Neural cell (in vitro differentiated cells): ENCODE measurements around the gene PCYT1A. TPM values are rescaled to one million over a fixed set of nuclear protein-coding genes. Genes with fewer than 3 reads are reported as not detected.

ENCODE experiments used
- H2AFZ ChIP-seq: fragments of 200-600, 300-800 bp; sonication (generic), shearing (Covaris generic); 2 replicates; pipeline ENCODE4 v1.6.0; 2014; ENCODE audit warnings: low read depth, mild to moderate bottlenecking, antibody characterized with exemption, low read length, moderate library complexity
- H3F3A ChIP-seq: fragments of 200-600 bp; shearing (Covaris generic); 2 replicates; pipeline ENCODE4 v1.6.1; 2016; ENCODE audit warnings: mild to moderate bottlenecking, moderate library complexity, mixed read lengths, antibody characterized with exemption, low read length; ENCODE audit not compliant: insufficient read depth, poor library complexity, severe bottlenecking
- H3K27ac ChIP-seq: fragments of 200-600, 300-800 bp; sonication (generic), shearing (Covaris generic); 2 replicates; pipeline ENCODE4 v1.5.1; 2014; ENCODE audit warnings: mild to moderate bottlenecking, low read length, moderate library complexity
- H3K27me3 ChIP-seq: fragments of 300-800, 200-600 bp; sonication (generic), shearing (Covaris generic); 2 replicates; pipeline ENCODE4 v1.6.0; 2014; ENCODE audit warnings: mild to moderate bottlenecking, low read depth, low read length, moderate library complexity; ENCODE audit not compliant: insufficient read depth
- H3K36me3 ChIP-seq: fragments of 300-800, 200-600 bp; sonication (generic), shearing (Covaris generic); 2 replicates; pipeline ENCODE4 v1.5.1; 2014; ENCODE audit warnings: mild to moderate bottlenecking, antibody characterized with exemption, low read length, moderate library complexity; ENCODE audit not compliant: insufficient read depth
- H3K4me2 ChIP-seq: fragments of 300-800, 200-600 bp; sonication (generic), shearing (Covaris generic); 2 replicates; pipeline ENCODE4 v1.6.0; 2014; ENCODE audit warnings: mild to moderate bottlenecking, low read length
- H3K4me3 ChIP-seq: fragments of 300-800, 200-600 bp; sonication (generic), shearing (Covaris generic); 2 replicates; pipeline ENCODE4 v1.5.1; 2014; ENCODE audit warnings: mild to moderate bottlenecking, low read length, moderate library complexity
- H3K79me2 ChIP-seq: fragments of 200-600 bp; shearing (Covaris generic); replicated peaks from 2 replicates; pipeline ENCODE4 v1.6.0; 2014; ENCODE audit warnings: mild to moderate bottlenecking, low read length, moderate library complexity; ENCODE audit not compliant: insufficient read depth
- H3K9ac ChIP-seq: fragments of 300-800, 200-600 bp; sonication (generic), shearing (Covaris generic); 2 replicates; pipeline ENCODE4 v1.6.1; 2016; ENCODE audit warnings: mild to moderate bottlenecking, low read length, mixed read lengths
- H3K9me2 ChIP-seq: fragments of 200-600 bp; shearing (Covaris generic); 2 replicates; pipeline ENCODE4 v1.6.1; 2016; ENCODE audit warnings: mild to moderate bottlenecking, low read length, mixed read lengths; ENCODE audit not compliant: insufficient read depth
- H3K9me3 ChIP-seq: fragments of 200-600, 300-800 bp; sonication (generic), shearing (Covaris generic); 2 replicates; pipeline ENCODE4 v1.6.1; 2016; ENCODE audit warnings: mild to moderate bottlenecking, mixed run types, low read length, moderate library complexity, mixed read lengths
- H4K20me1 ChIP-seq: fragments of 200-600 bp; shearing (Covaris generic); 2 replicates; pipeline ENCODE4 v1.6.1; 2016; ENCODE audit warnings: mild to moderate bottlenecking, mixed run types; ENCODE audit not compliant: insufficient read depth
- CTCF ChIP-seq: fragments of 450-650 bp; IDR thresholded peaks from 2 replicates; pipeline ENCODE4 v1.5.1; 2014; ENCODE audit warnings: antibody characterized with exemption, mild to moderate bottlenecking, moderate library complexity; ENCODE audit not compliant: poor library complexity, severe bottlenecking
- EP300 ChIP-seq: fragments of 450-650 bp; conservative IDR thresholded peaks from 2 replicates; pipeline ENCODE4 v1.6.1; 2014; ENCODE audit warnings: antibody characterized with exemption, mild to moderate bottlenecking, moderate library complexity; ENCODE audit not compliant: poor library complexity, severe bottlenecking
- EZH2 ChIP-seq: fragments of 200-600, 300-800 bp; shearing (Covaris generic), sonication (generic); IDR thresholded peaks from 2 replicates; pipeline ENCODE4 v1.6.1; 2014; ENCODE audit warnings: antibody characterized with exemption, low read length, borderline replicate concordance, mild to moderate bottlenecking; ENCODE audit not compliant: insufficient read depth, poor library complexity, severe bottlenecking
- MXI1 ChIP-seq: fragments of 450-650 bp; conservative IDR thresholded peaks from 2 replicates; pipeline ENCODE4 v1.6.1; 2014; ENCODE audit warnings: antibody characterized with exemption, mild to moderate bottlenecking; ENCODE audit not compliant: poor library complexity, severe bottlenecking
- POLR2AphosphoS5 ChIP-seq: IDR thresholded peaks from 2 replicates; pipeline ENCODE4 v1.6.1; 2012
- RAD21 ChIP-seq: fragments of 450-650 bp; conservative IDR thresholded peaks from 2 replicates; pipeline ENCODE4 v1.6.1; 2014; ENCODE audit warnings: antibody characterized with exemption, mild to moderate bottlenecking, moderate library complexity
- SMC3 ChIP-seq: fragments of 450-650 bp; conservative IDR thresholded peaks from 2 replicates; pipeline ENCODE4 v1.6.1; 2014; ENCODE audit warnings: antibody characterized with exemption, mild to moderate bottlenecking, moderate library complexity; ENCODE audit not compliant: poor library complexity
- TAF1 ChIP-seq: IDR thresholded peaks from 2 replicates; pipeline ENCODE4 v1.6.1; 2012; ENCODE audit warnings: low read depth
- polyA plus RNA-seq: library from polyadenylated mRNA; depleted of rRNA; stranded (reverse); fragments of >200 nt; gene quantifications from 2 replicates; pipeline ENCODE4 v1.2.3, GENCODE V29; 2014
- TF ChIP-seq, protein P1 (sequence below): IDR thresholded peaks from 2 replicates; pipeline ENCODE4 v1.6.1; 2012; ENCODE audit warnings: borderline replicate concordance

Gene PCYT1A
- polyA plus RNA-seq, 1 donor from 2014 or later: 21.7 TPM

- H3K79me2 ChIP-seq: peaks cover 10% of the 10 kb centered on the region
- H3K9ac ChIP-seq: no peak overlapping the region
- H3K27ac ChIP-seq: no peak overlapping the region
- no peak overlapping the region for H3K4me2 ChIP-seq
- no peaks in the 10 kb centered on the region for H3K36me3 ChIP-seq
- no peak overlapping the region for H2AFZ ChIP-seq
- no peaks in the 10 kb centered on the region for H3K9me3 ChIP-seq
- H3F3A ChIP-seq: no peaks in the 10 kb centered on the region
- no peak for TF ChIP-seq EZH2
- TF ChIP-seq, protein P1, sequence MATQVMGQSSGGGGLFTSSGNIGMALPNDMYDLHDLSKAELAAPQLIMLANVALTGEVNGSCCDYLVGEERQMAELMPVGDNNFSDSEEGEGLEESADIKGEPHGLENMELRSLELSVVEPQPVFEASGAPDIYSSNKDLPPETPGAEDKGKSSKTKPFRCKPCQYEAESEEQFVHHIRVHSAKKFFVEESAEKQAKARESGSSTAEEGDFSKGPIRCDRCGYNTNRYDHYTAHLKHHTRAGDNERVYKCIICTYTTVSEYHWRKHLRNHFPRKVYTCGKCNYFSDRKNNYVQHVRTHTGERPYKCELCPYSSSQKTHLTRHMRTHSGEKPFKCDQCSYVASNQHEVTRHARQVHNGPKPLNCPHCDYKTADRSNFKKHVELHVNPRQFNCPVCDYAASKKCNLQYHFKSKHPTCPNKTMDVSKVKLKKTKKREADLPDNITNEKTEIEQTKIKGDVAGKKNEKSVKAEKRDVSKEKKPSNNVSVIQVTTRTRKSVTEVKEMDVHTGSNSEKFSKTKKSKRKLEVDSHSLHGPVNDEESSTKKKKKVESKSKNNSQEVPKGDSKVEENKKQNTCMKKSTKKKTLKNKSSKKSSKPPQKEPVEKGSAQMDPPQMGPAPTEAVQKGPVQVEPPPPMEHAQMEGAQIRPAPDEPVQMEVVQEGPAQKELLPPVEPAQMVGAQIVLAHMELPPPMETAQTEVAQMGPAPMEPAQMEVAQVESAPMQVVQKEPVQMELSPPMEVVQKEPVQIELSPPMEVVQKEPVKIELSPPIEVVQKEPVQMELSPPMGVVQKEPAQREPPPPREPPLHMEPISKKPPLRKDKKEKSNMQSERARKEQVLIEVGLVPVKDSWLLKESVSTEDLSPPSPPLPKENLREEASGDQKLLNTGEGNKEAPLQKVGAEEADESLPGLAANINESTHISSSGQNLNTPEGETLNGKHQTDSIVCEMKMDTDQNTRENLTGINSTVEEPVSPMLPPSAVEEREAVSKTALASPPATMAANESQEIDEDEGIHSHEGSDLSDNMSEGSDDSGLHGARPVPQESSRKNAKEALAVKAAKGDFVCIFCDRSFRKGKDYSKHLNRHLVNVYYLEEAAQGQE: no peak
- TF ChIP-seq MXI1: no peak
- no peak for TF ChIP-seq EP300
- TF ChIP-seq RAD21: no peak
- no peak for TF ChIP-seq SMC3
- TF ChIP-seq CTCF: no peak
- TF ChIP-seq TAF1: no peak
- H3K27me3 ChIP-seq: no peaks in the 10 kb centered on the region
- H3K9me2 ChIP-seq: no peaks in the 10 kb centered on the region
- H3K4me3 ChIP-seq: no peak overlapping the region
- H4K20me1 ChIP-seq: no peaks in the 10 kb centered on the region
Measured at GRCh38 chr3:196320137-196320536, 32.6 kb upstream of the PCYT1A start.

- H3F3A ChIP-seq: no peaks in the 10 kb centered on the region
- peak within 1 kb of the TSS; percentile 88 for H3K4me3 ChIP-seq
- peak within 1 kb of the TSS; percentile 95 for H3K9ac ChIP-seq
- peak within 1 kb of the TSS; percentile 69 for H2AFZ ChIP-seq
- H3K36me3 ChIP-seq: no peaks in the 10 kb centered on the region
- H3K9me2 ChIP-seq: no peaks in the 10 kb centered on the region
- no peaks in the 10 kb centered on the region for H4K20me1 ChIP-seq
- H3K27me3 ChIP-seq: no peaks in the 10 kb centered on the region
- peak within 1 kb of the TSS; percentile 93 for H3K27ac ChIP-seq
- peak within 1 kb of the TSS; percentile 30 for H3K4me2 ChIP-seq
- no peaks in the 10 kb centered on the region for H3K9me3 ChIP-seq
- peaks cover 10% of the 10 kb centered on the region for H3K79me2 ChIP-seq
- TF ChIP-seq RAD21: peak; percentile 36
- peak; percentile 42 for TF ChIP-seq CTCF
- TF ChIP-seq, protein P1: peak; percentile 79
- peak; percentile 40 for TF ChIP-seq SMC3
- TF ChIP-seq MXI1: peak; percentile 91
- TF ChIP-seq EP300: peak; percentile 57
- TF ChIP-seq EZH2: no peak
- TF ChIP-seq POLR2AphosphoS5: peak; percentile 90
- peak; percentile 89 for TF ChIP-seq TAF1
Measured at GRCh38 chr3:196317687-196318467, 30.4 kb upstream of the PCYT1A start, which contains the start of gene DYNLT2B. Gene DYNLT2B (minus strand): TSS chr3:196318240. CDS start chr3:196318152, 88 bp downstream.
